ENCODE data around the gene ABCF1. TPM values are rescaled to one million over a fixed set of nuclear protein-coding genes. Genes with fewer than 3 reads are reported as not detected.

ABCF1 gene
- total and polyA plus RNA-seq, 9 of the 15 experiments (the other 6 are each of a cell fraction or from before 2014, with no cell fraction given) = 41.6 to 193 (median 102) TPM

GRCh38 chr6:30533460-30534294 lies 37.6 kb upstream of the ABCF1 start (continued):
- TF ChIP-seq ZNF318 (IDR thresholded peaks at IDR 0.05; ENCODE audit: borderline replicate concordance in 1 of 2, low read depth in 1 of 2) (peak in 1 of 2 experiments; percentile 84; a peak in 2 of 4 replicates), MLLT1 (IDR thresholded peaks at IDR 0.05) (0 out of 4 replicates have a peak, but pooled peaks of 1 of the 2 experiments have one; percentile 46), ELF1 (tag; IDR thresholded peaks at IDR 0.05) (peak; percentile 36), ZNF12 (CRISPR knock-in tag; IDR thresholded peaks at IDR 0.05) (no peak), CREB3L1 (IDR thresholded peaks at IDR 0.05; ENCODE audit: borderline replicate concordance, low read depth) (no peak), NBN (IDR thresholded peaks at IDR 0.05; ENCODE audit: low read depth) (no peak), PHF20 (IDR thresholded peaks at IDR 0.05; ENCODE audit: partially characterized antibody) (no peak), ZBTB8A (IDR thresholded peaks at IDR 0.05; ENCODE audit: partially characterized antibody) (no peak), GATA2 (CRISPR knock-in tag; IDR thresholded peaks at IDR 0.05) (no peak), NFIX (CRISPR knock-in tag; IDR thresholded peaks at IDR 0.05; ENCODE audit: low read depth) (no peak), ZNF408 (CRISPR knock-in tag; IDR thresholded peaks at IDR 0.05; ENCODE audit: low read depth) (no peak), ZNF134 (CRISPR knock-in tag; conservative IDR thresholded peaks at IDR 0.05) (peak; percentile 61; the same call in 1 of the 2 replicates), ZBTB34 (CRISPR knock-in tag; IDR thresholded peaks at IDR 0.05) (no peak)

All from K562 (cell line).